ENCODE measurements around the gene SOX15. TPM values are rescaled to one million over a fixed set of nuclear protein-coding genes. Genes with fewer than 3 reads are reported as not detected.
"Not testable (repeated sequence)": the region's sequence is repeated elsewhere in the genome, so short reads cannot be mapped to it uniquely, and the experiment has no call there.

SOX15 gene
- total and polyA plus RNA-seq, 2 experiments from 2014 or later: 0.71 TPM; not detected in 1

- H3K27ac ChIP-seq: no peak overlapping the region
- H3K9ac ChIP-seq: no peak overlapping the region
- H3K9me2 ChIP-seq (ENCODE audit: insufficient read depth): no peaks in the 10 kb centered on the region
- peaks cover 87% of the 10 kb centered on the region for H3K79me2 ChIP-seq (ENCODE audit: insufficient read depth)
- in situ Hi-C loops (cut with MboI): no loop called here
- no peaks in the 10 kb centered on the region for H3K9me3 ChIP-seq (ENCODE audit: low read depth)
- WGBS, 2 experiments (ENCODE audit: low coverage in 1 of 2, low lambda C conversion rate in 2 of 2, missing lambda C conversion rate in 2 of 2): 97 to 98% methylated on average over 2 of the region's 2 CpGs
- H3F3A ChIP-seq (ENCODE audit: insufficient read depth): 0 out of 2 replicates have a peak, but pooled peaks cover 6% of the 10 kb centered on the region
- no peak for DNase-seq
- no peak overlapping the region for H3K4me2 ChIP-seq (ENCODE audit: unreplicated experiment)
- no peak for TF ChIP-seq EZH2 (IDR thresholded peaks at IDR 0.05; ENCODE audit: insufficient read depth, poor library complexity, severe bottlenecking)
- TF ChIP-seq EZH2phosphoT487 (IDR thresholded peaks at IDR 0.05; ENCODE audit: insufficient read depth, low read depth): no peak
- H3K36me3 ChIP-seq (ENCODE audit: low read depth): peaks cover 9% of the 10 kb centered on the region; the same call in 1 of the 2 replicates
- no peaks in the 10 kb centered on the region for H3K27me3 ChIP-seq (replicated peaks; ENCODE audit: insufficient read depth)
- H4K20me1 ChIP-seq (ENCODE audit: insufficient read depth): no peaks in the 10 kb centered on the region; the same call in 1 of the 2 replicates
- no peak overlapping the region for H2AFZ ChIP-seq
- H3K4me3 ChIP-seq: no peak overlapping the region
- peaks cover 26% of the 10 kb centered on the region for H3K4me1 ChIP-seq (ENCODE audit: insufficient read depth)
Observed at GRCh38 chr17:7610641-7611040, 20.7 kb upstream of the SOX15 start.

- no peak overlapping the region for H3K4me3 ChIP-seq
- DNase-seq: no peak
- no peak overlapping the region for H3K9ac ChIP-seq
- H3K4me2 ChIP-seq (ENCODE audit: unreplicated experiment): no peak overlapping the region
- no peaks in the 10 kb centered on the region for H3K9me3 ChIP-seq (ENCODE audit: low read depth)
- H4K20me1 ChIP-seq (ENCODE audit: insufficient read depth): no peaks in the 10 kb centered on the region; the same call in 1 of the 2 replicates
- peaks cover under 1% of the 10 kb centered on the region; the same call in 1 of the 2 replicates for H3K4me1 ChIP-seq (ENCODE audit: insufficient read depth)
- H3K27ac ChIP-seq: no peak overlapping the region
- H3K79me2 ChIP-seq (ENCODE audit: insufficient read depth): peaks cover 63% of the 10 kb centered on the region
- in situ Hi-C loops (cut with MboI): no loop called here
- H2AFZ ChIP-seq: no peak overlapping the region
- no peaks in the 10 kb centered on the region for H3K9me2 ChIP-seq (ENCODE audit: insufficient read depth)
- TF ChIP-seq EZH2phosphoT487 (IDR thresholded peaks at IDR 0.05; ENCODE audit: insufficient read depth, low read depth): no peak
- TF ChIP-seq EZH2 (IDR thresholded peaks at IDR 0.05; ENCODE audit: insufficient read depth, poor library complexity, severe bottlenecking): no peak
- H3F3A ChIP-seq (ENCODE audit: insufficient read depth): no peaks in the 10 kb centered on the region
- 98 to 99% methylated on average over 4 of the region's 4 CpGs for WGBS, 2 experiments (ENCODE audit: low coverage in 1 of 2, low lambda C conversion rate in 2 of 2, missing lambda C conversion rate in 2 of 2)
- H3K36me3 ChIP-seq (ENCODE audit: low read depth): peaks cover 26% of the 10 kb centered on the region; the same call in 1 of the 2 replicates
- H3K27me3 ChIP-seq (replicated peaks; ENCODE audit: insufficient read depth): no peaks in the 10 kb centered on the region
Observed at GRCh38 chr17:7606280-7606679, 16.4 kb upstream of the SOX15 start.

DNA sequence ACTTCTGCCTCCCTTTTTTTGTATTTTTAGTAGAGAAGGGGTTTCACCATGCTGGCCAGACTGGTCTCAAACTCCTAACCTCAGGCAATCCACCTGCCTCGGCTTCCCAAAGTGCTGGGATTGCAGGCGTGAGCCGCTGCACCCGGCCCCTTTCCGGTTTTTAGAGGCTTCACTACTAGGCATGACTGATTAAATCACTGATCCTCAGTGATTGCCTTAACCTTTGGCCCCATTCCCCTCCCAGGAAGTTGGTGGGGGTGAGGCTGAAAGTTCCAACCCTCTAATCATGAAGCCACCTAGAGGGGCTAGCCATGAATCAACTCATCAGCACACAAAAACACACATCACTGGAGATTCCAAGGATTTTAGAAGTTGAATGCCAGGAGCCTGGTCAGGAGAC lies 7.7 kb upstream of the SOX15 start:
- H4K20me1 ChIP-seq (ENCODE audit: insufficient read depth); H3K4me1 ChIP-seq (ENCODE audit: insufficient read depth): not testable (repeated sequence)
- H3K36me3 ChIP-seq (ENCODE audit: low read depth): peaks cover 74% of the 10 kb centered on the region

DNA sequence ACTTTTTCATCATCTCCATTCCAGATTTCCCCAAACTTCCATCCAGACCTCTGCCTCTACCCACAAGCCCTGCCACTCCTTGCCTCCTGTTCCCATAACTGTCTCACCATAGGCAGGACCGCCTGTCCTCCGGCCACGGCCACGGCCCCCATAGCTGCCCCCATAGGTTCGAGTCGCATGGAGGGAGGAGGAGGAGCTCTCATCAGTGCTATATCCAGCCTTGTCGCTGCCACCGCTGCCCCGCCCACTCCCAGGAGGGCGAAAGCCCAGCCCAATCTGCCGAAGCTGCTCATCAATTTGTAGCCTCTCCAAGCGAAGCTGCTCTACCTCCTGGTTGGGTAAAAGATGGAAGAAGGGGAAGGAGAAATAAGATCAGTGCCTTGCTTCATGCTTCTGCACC lies 3.4 kb upstream of the SOX15 start:
- WGBS, 2 experiments (ENCODE audit: low coverage in 1 of 2, low lambda C conversion rate in 2 of 2, missing lambda C conversion rate in 2 of 2): 77 to 78% methylated on average over 12 of the region's 12 CpGs
- Histone ChIP-seq H3K4me3 (no peak overlapping the region), H3K4me2 (ENCODE audit: unreplicated experiment) (no peak overlapping the region), H3K27me3 (replicated peaks; ENCODE audit: insufficient read depth) (no peaks in the 10 kb centered on the region), H3K9me3 (ENCODE audit: low read depth) (no peaks in the 10 kb centered on the region), H3K27ac (no peak overlapping the region), H3K9me2 (ENCODE audit: insufficient read depth) (no peaks in the 10 kb centered on the region), H3K4me1 (ENCODE audit: insufficient read depth) (peaks cover 20% of the 10 kb centered on the region), H4K20me1 (ENCODE audit: insufficient read depth) (no peaks in the 10 kb centered on the region), H3K9ac (no peak overlapping the region), H3K79me2 (ENCODE audit: insufficient read depth) (no peaks in the 10 kb centered on the region; the same call in none of the 2 replicates), H3K36me3 (ENCODE audit: low read depth) (peaks cover 53% of the 10 kb centered on the region), H3F3A (ENCODE audit: insufficient read depth) (peaks cover 23% of the 10 kb centered on the region), H2AFZ (no peak overlapping the region)
- in situ Hi-C loops (cut with MboI): no loop called here
- TF ChIP-seq EZH2 (IDR thresholded peaks at IDR 0.05; ENCODE audit: insufficient read depth, poor library complexity, severe bottlenecking) (no peak), EZH2phosphoT487 (IDR thresholded peaks at IDR 0.05; ENCODE audit: insufficient read depth, low read depth) (no peak)
- DNase-seq: no peak

More for the DNA sequence above, 7.7 kb upstream of the SOX15 start:
- Histone ChIP-seq H3K79me2 (ENCODE audit: insufficient read depth) (peaks cover 11% of the 10 kb centered on the region), H3F3A (ENCODE audit: insufficient read depth) (peaks cover 15% of the 10 kb centered on the region)
- H3K9ac ChIP-seq; H3K27ac ChIP-seq; H3K4me2 ChIP-seq (ENCODE audit: unreplicated experiment); H3K27me3 ChIP-seq (replicated peaks; ENCODE audit: insufficient read depth); DNase-seq; H3K4me3 ChIP-seq; H2AFZ ChIP-seq; in situ Hi-C loops (cut with MboI); H3K9me2 ChIP-seq (ENCODE audit: insufficient read depth); H3K9me3 ChIP-seq (ENCODE audit: low read depth): not testable (repeated sequence)
- 97 to 98% methylated on average over 5 of the region's 5 CpGs for WGBS, 2 experiments (ENCODE audit: low coverage in 1 of 2, low lambda C conversion rate in 2 of 2, missing lambda C conversion rate in 2 of 2)
